A673 (cell line): ENCODE measurements around the gene HNMT.

Source experiments
- EZH2 ChIP-seq: fragments of 200-600 bp; sonication (generic); IDR thresholded peaks from 2 replicates; pipeline ENCODE4 v1.6.1; 2017; ENCODE audit warnings: borderline replicate concordance, low read depth, mild to moderate bottlenecking, mixed read lengths, antibody characterized with exemption, low read length; ENCODE audit not compliant: poor library complexity, severe bottlenecking
- TF ChIP-seq, protein P1 (sequence below): fragments of 300-800, 200-600 bp; sonication (generic); conservative IDR thresholded peaks from 2 replicates; pipeline ENCODE4 v1.5.1; 2017; ENCODE audit warnings: low read depth, mild to moderate bottlenecking, antibody characterized with exemption, low read length, moderate library complexity, mixed read lengths

GRCh38 chr2:138007431-138007830 is 43.2 kb downstream of the HNMT start:
- TF ChIP-seq, protein P1, sequence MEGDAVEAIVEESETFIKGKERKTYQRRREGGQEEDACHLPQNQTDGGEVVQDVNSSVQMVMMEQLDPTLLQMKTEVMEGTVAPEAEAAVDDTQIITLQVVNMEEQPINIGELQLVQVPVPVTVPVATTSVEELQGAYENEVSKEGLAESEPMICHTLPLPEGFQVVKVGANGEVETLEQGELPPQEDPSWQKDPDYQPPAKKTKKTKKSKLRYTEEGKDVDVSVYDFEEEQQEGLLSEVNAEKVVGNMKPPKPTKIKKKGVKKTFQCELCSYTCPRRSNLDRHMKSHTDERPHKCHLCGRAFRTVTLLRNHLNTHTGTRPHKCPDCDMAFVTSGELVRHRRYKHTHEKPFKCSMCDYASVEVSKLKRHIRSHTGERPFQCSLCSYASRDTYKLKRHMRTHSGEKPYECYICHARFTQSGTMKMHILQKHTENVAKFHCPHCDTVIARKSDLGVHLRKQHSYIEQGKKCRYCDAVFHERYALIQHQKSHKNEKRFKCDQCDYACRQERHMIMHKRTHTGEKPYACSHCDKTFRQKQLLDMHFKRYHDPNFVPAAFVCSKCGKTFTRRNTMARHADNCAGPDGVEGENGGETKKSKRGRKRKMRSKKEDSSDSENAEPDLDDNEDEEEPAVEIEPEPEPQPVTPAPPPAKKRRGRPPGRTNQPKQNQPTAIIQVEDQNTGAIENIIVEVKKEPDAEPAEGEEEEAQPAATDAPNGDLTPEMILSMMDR: no peak
- no peak for TF ChIP-seq EZH2
